Prostate gland (tissue), 2 donors: ENCODE measurements around the gene CLCA4. TPM values are rescaled to one million over a fixed set of nuclear protein-coding genes. Genes with fewer than 3 reads are reported as not detected.
A peak's percentile ranks its signal among the peaks of the same experiment; 100 is the strongest.

ENCODE experiments used
- DNase-seq: peaks from one replicate; pipeline ENCODE4 v3.0.0-alpha.2; 2019; ENCODE audit warnings: low spot score
- H3K27ac ChIP-seq, 2 donors: fragments of 200-600 bp; sonication (generic); 2 replicates each; pipeline ENCODE4 v1.5.1; 2017 to 2019
- H3K27me3 ChIP-seq: fragments of 200-600 bp; sonication (generic); replicated peaks from 2 replicates; pipeline ENCODE4 v1.5.1; 2019; ENCODE audit not compliant: insufficient read depth
- H3K36me3 ChIP-seq, 2 donors: fragments of 200-600 bp; sonication (generic); 1 replicate in 1 of 2; 2 replicates in 1 of 2; pipeline versions ENCODE4 v1.5.1 to v1.8.1; 2017 to 2019
- H3K4me1 ChIP-seq: fragments of 200-600 bp; sonication (generic); replicated peaks from 2 replicates; pipeline ENCODE4 v1.5.1; 2019
- H3K4me3 ChIP-seq, 2 donors: fragments of 200-600 bp; sonication (generic); 2 replicates each; pipeline ENCODE4 v1.5.1; 2017 to 2019
- H3K9me3 ChIP-seq: fragments of 200-600 bp; sonication (generic); 2 replicates; pipeline ENCODE4 v1.5.1; 2017
- CTCF ChIP-seq, 4 experiments: fragments of 200-600 bp in 2 of 4; fragments of 450-650 bp in 2 of 4; sonication (generic) in 2 of 4; IDR thresholded peaks; 1 replicate in 3 of 4; 2 replicates in 1 of 4; pipeline ENCODE4 v1.5.1; 2016 to 2019; ENCODE audit warnings: antibody characterized with exemption in 4 of 4, mild to moderate bottlenecking in 2 of 4, moderate library complexity in 2 of 4
- POLR2A ChIP-seq: fragments of 450-650 bp; IDR thresholded peaks from one replicate; pipeline ENCODE4 v1.6.1; 2016; ENCODE audit warnings: antibody characterized with exemption, mild to moderate bottlenecking
- POLR2AphosphoS5 ChIP-seq: sonication (generic); formaldehyde crosslinking; IDR thresholded peaks from one replicate; pipeline ENCODE4 v1.6.1; 2017; ENCODE audit warnings: antibody characterized with exemption
- WGBS: methylation state at CpG from one replicate; pipeline ENCODE4 v1.1.5; 2018; 5-methylcytosine and 5-hydroxymethylcytosine counted together
- intact Hi-C: fragments of 100-400 bp; cut with DNase I; formaldehyde crosslinking; loops from one replicate; pipeline ENCODE4 v1.14.2; 2022
- total RNA-seq, 2 donors: library from RNA; depleted of rRNA; stranded (reverse); fragments of >200 nt; gene quantifications; one replicate each; pipeline ENCODE4 v1.1.0, GENCODE V29; 2016

Gene CLCA4
- total RNA-seq, 2 donors from 2014 or later = 0.80 to 1.4 TPM

- WGBS = 30% methylated on average over 4 of the region's 4 CpGs
- H3K4me1 ChIP-seq = no peaks in the 10 kb centered on the region
- TF ChIP-seq POLR2A (no peak), CTCF (IDR thresholded peaks at IDR 0.05) (no peak), POLR2AphosphoS5 (no peak)
- intact Hi-C loops = loop anchor here (10.0 kb wide), 2 partner anchors 121 to 459 kb away; no protein-coding TSS in a partner anchor
- no peak overlapping the region for H3K4me3 ChIP-seq
- H3K27me3 ChIP-seq = no peaks in the 10 kb centered on the region
- no peaks in the 10 kb centered on the region for H3K36me3 ChIP-seq
- no peaks in the 10 kb centered on the region for H3K9me3 ChIP-seq
- DNase-seq = no peak
- peak overlapping the region; percentile 79 to 84 for H3K27ac ChIP-seq
Observed at GRCh38 chr1:86505564-86505902, 41.3 kb upstream of the CLCA4 start.

DNA sequence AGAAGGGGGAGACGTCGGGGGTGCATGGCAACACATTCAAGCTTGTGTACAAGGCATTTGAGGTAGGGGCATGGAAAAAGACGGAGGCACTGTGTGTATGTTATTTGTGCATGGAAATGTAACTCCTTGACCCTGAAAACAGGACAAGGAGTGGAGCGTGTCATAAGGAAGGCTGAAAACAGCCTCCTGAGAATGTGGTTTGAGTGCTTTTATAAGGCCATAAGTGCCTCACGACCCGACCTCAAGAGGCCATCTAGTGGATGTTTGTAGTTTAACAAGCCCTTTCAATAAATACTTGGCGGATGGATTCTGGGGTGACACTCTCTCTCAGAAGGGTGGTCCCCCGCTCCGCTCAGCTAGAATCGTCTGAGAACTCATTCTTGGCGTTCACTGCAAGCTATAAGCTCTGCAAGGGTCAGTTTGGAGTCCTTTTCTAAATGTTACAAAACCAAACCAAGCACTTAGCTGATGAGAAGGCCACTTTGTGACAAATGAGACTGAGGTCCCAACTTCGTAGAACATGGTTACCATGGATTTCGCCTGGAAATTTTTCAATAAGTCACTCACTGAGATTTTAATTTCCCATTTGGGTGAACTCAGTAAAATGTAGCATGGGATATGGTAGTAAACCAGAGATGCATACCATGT is 38.8 kb upstream of the CLCA4 start:
- 67% methylated on average over 13 of the region's 13 CpGs for WGBS
- TF ChIP-seq CTCF (IDR thresholded peaks at IDR 0.05) = peak in 1 of 4 experiments; percentile 40
- no peak for TF ChIP-seq POLR2A
- Histone ChIP-seq H3K27ac (no peak overlapping the region), H3K27me3 (no peaks in the 10 kb centered on the region), H3K4me1 (no peaks in the 10 kb centered on the region), H3K9me3 (no peaks in the 10 kb centered on the region), H3K36me3 (no peaks in the 10 kb centered on the region), H3K4me3 (no peak overlapping the region)
- intact Hi-C loops = loop anchor here (10.0 kb wide), 2 partner anchors 123 to 457 kb away; no protein-coding TSS in a partner anchor
- DNase-seq = no peak

GRCh38 chr1:86508583-86508969 is 38.3 kb upstream of the CLCA4 start:
- Histone ChIP-seq H3K9me3 (no peaks in the 10 kb centered on the region), H3K27ac (no peak overlapping the region), H3K4me3 (no peak overlapping the region), H3K36me3 (no peaks in the 10 kb centered on the region), H3K4me1 (no peaks in the 10 kb centered on the region), H3K27me3 (no peaks in the 10 kb centered on the region)
- DNase-seq = no peak
- 95% methylated on average over 2 of the region's 2 CpGs for WGBS
- TF ChIP-seq POLR2A (no peak), POLR2AphosphoS5 (no peak), CTCF (IDR thresholded peaks at IDR 0.05) (no peak)
- intact Hi-C loops = loop anchor here (10.0 kb wide), 2 partner anchors 124 to 456 kb away; no protein-coding TSS in a partner anchor

- no peak overlapping the region for H3K27ac ChIP-seq
- no peak overlapping the region for H3K4me3 ChIP-seq
- DNase-seq = no peak
- H3K27me3 ChIP-seq = no peaks in the 10 kb centered on the region
- WGBS = 70% methylated on average over 2 of the region's 2 CpGs
- intact Hi-C loops = no loop called here
- H3K9me3 ChIP-seq = no peaks in the 10 kb centered on the region
- peak in 2 of 4 experiments; percentile 29 to 33 for TF ChIP-seq CTCF (IDR thresholded peaks at IDR 0.05)
- no peak for TF ChIP-seq POLR2A
- no peak for TF ChIP-seq POLR2AphosphoS5
- no peaks in the 10 kb centered on the region for H3K4me1 ChIP-seq
- no peaks in the 10 kb centered on the region for H3K36me3 ChIP-seq
Observed at GRCh38 chr1:86515597-86515996, 31.3 kb upstream of the CLCA4 start.

DNA sequence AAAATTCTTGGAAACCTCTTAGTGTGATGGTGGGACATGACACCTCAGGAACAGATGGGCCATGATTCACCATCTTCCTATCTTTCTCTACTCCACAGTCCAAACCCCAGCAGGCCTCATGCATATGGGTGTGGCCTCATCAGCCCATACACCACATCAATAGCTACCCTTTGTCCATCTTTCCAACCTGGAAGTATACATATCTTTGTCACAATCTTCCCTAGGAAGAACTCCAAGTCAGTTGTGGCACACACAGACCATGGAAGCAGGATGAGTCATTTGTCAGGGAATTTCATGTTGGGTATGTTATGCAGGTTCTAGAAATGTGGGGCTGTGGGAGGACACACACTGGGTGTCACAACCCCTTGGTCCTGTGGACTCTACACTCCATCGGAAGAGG is 30.5 kb upstream of the CLCA4 start:
- no peaks in the 10 kb centered on the region for H3K36me3 ChIP-seq
- H3K27me3 ChIP-seq = no peaks in the 10 kb centered on the region
- H3K27ac ChIP-seq = no peak overlapping the region
- H3K4me3 ChIP-seq = no peak overlapping the region
- intact Hi-C loops = no loop called here
- DNase-seq = no peak
- H3K9me3 ChIP-seq = no peaks in the 10 kb centered on the region
- 96% methylated on average over 1 of the region's 1 CpG for WGBS
- no peaks in the 10 kb centered on the region for H3K4me1 ChIP-seq
- no peak for TF ChIP-seq CTCF (IDR thresholded peaks at IDR 0.05)
- no peak for TF ChIP-seq POLR2AphosphoS5
- TF ChIP-seq POLR2A = no peak
